Common myeloid progenitor, CD34-positive (primary cell): ENCODE data around the gene IGSF3.
"Not testable (repeated sequence)": the region's sequence is repeated elsewhere in the genome, so short reads cannot be mapped to it uniquely, and the experiment has no call there.

Source experiments
- CTCF ChIA-PET: fragments of 350-600 bp; sonication (Branson Sonifier 250); formaldehyde crosslinking; loops from one replicate; lab custom pipeline; 2021; ENCODE audit warnings: antibody characterized with exemption; lab: Charles Lee
- POLR2A ChIA-PET: fragments of 350-600 bp; sonication (Branson Sonifier 250); formaldehyde crosslinking; loops from one replicate; lab custom pipeline; 2021; ENCODE audit warnings: antibody characterized with exemption; lab: Charles Lee
- DNase-seq, 3 donors: peaks; one replicate each; pipeline versions ENCODE4 v3.0.0 to v3.0.0-alpha.2; 2013
- H3K27ac ChIP-seq, 2 experiments: 1 replicate in 1 of 2; 2 replicates in 1 of 2; pipeline ENCODE4 v1.7.0; 2013; ENCODE audit warnings: inconsistent platforms in 2 of 2, low read length in 2 of 2, mild to moderate bottlenecking in 2 of 2, low read depth in 1 of 2, moderate library complexity in 1 of 2; ENCODE audit not compliant: severe bottlenecking in 2 of 2, insufficient read depth in 1 of 2, poor library complexity in 1 of 2
- H3K27me3 ChIP-seq, 5 experiments: replicated peaks in 2 of 5; 1 replicate in 3 of 5; 2 replicates in 2 of 5; pipeline versions ENCODE4 v1.6.1 to v1.7.0; 2013; ENCODE audit warnings: low read length in 4 of 5, mild to moderate bottlenecking in 2 of 5, moderate library complexity in 2 of 5, inconsistent platforms in 1 of 5; ENCODE audit not compliant: insufficient read depth in 5 of 5, control insufficient read depth in 4 of 5
- H3K36me3 ChIP-seq, 4 experiments: 1 replicate in 2 of 4; 2 replicates in 2 of 4; pipeline versions ENCODE4 v1.6.1 to v1.7.0; 2013; ENCODE audit warnings: low read length in 3 of 4, control low read depth in 1 of 4, mild to moderate bottlenecking in 1 of 4; ENCODE audit not compliant: control insufficient read depth in 4 of 4, insufficient read depth in 4 of 4
- H3K4me1 ChIP-seq, 4 experiments: 1 replicate in 3 of 4; 2 replicates in 1 of 4; pipeline versions ENCODE4 v1.6.1 to v1.7.1; 2013; ENCODE audit warnings: low read length in 3 of 4, mild to moderate bottlenecking in 3 of 4, control low read depth in 1 of 4, inconsistent platforms in 1 of 4, moderate library complexity in 1 of 4; ENCODE audit not compliant: control insufficient read depth in 4 of 4, insufficient read depth in 4 of 4; ENCODE audit errors: control extremely low read depth in 1 of 4
- H3K4me3 ChIP-seq, 7 experiments: 1 replicate in 4 of 7; 2 replicates in 3 of 7; pipeline versions ENCODE4 v1.5.1 to v1.7.0; 2013; ENCODE audit warnings: mild to moderate bottlenecking in 7 of 7, low read length in 6 of 7, moderate library complexity in 6 of 7, inconsistent platforms in 2 of 7, low read depth in 2 of 7, control low read depth in 1 of 7; ENCODE audit not compliant: insufficient read depth in 4 of 7, control insufficient read depth in 1 of 7; ENCODE audit errors: extremely low read depth in 1 of 7
- H3K9me3 ChIP-seq, 5 experiments: 1 replicate in 4 of 5; 2 replicates in 1 of 5; pipeline versions ENCODE4 v1.6.1 to v1.7.1; 2013; ENCODE audit warnings: low read length in 4 of 5, mild to moderate bottlenecking in 2 of 5, inconsistent platforms in 1 of 5, low read depth in 1 of 5, moderate library complexity in 1 of 5; ENCODE audit not compliant: control insufficient read depth in 4 of 5, insufficient read depth in 2 of 5; ENCODE audit errors: control extremely low read depth in 1 of 5
- WGBS: methylation state at CpG from one replicate; pipeline ENCODE4 v1.1.5; 2013; ENCODE audit not compliant: insufficient coverage; 5-methylcytosine and 5-hydroxymethylcytosine counted together

The IGSF3 gene

GRCh38 chr1:116631996-116632925 is 35.3 kb downstream of the IGSF3 start:
- H3K9me3 ChIP-seq, CTCF ChIA-PET, POLR2A ChIA-PET, H3K36me3 ChIP-seq, H3K4me3 ChIP-seq, H3K27me3 ChIP-seq, H3K27ac ChIP-seq, DNase-seq, H3K4me1 ChIP-seq: not testable (repeated sequence)
- 91% methylated on average over 6 of the region's 10 CpGs for WGBS

- POLR2A ChIA-PET, H3K4me1 ChIP-seq, H3K27ac ChIP-seq, CTCF ChIA-PET, DNase-seq, H3K9me3 ChIP-seq, H3K4me3 ChIP-seq, H3K36me3 ChIP-seq, H3K27me3 ChIP-seq: not testable (repeated sequence)
- 70% methylated on average over 2 of the region's 2 CpGs for WGBS
These were observed 36.0 kb downstream of the IGSF3 start for GRCh38 chr1:116631554-116631953.

- 83% methylated on average over 1 of the region's 2 CpGs for WGBS
- CTCF ChIA-PET, H3K4me1 ChIP-seq, H3K36me3 ChIP-seq, POLR2A ChIA-PET, H3K9me3 ChIP-seq, H3K27ac ChIP-seq, H3K27me3 ChIP-seq, H3K4me3 ChIP-seq, DNase-seq: not testable (repeated sequence)
These were observed 37.5 kb downstream of the IGSF3 start for GRCh38 chr1:116630057-116630456.

GRCh38 chr1:116629441-116629840 is 38.1 kb downstream of the IGSF3 start:
- CTCF ChIA-PET, DNase-seq, H3K36me3 ChIP-seq, H3K27me3 ChIP-seq, H3K9me3 ChIP-seq, POLR2A ChIA-PET, H3K4me3 ChIP-seq, H3K4me1 ChIP-seq, H3K27ac ChIP-seq: not testable (repeated sequence)
- WGBS: 86% methylated on average over 1 of the region's 2 CpGs

GRCh38 chr1:116628448-116628847 is 39.1 kb downstream of the IGSF3 start:
- H3K4me1 ChIP-seq: no peaks in the 10 kb centered on the region
- H3K27me3 ChIP-seq: peaks cover 0 to 2% (median 0%) of the 10 kb centered on the region in 5 experiments
- H3K36me3 ChIP-seq: no peaks in the 10 kb centered on the region
- 94% methylated on average over 3 of the region's 4 CpGs for WGBS
- DNase-seq: no peak
- no peak overlapping the region for H3K27ac ChIP-seq
- no peak overlapping the region for H3K4me3 ChIP-seq
- CTCF ChIA-PET: no interaction called here
- no peaks in the 10 kb centered on the region for H3K9me3 ChIP-seq
- POLR2A ChIA-PET: no interaction called here

- H3K4me1 ChIP-seq, DNase-seq, POLR2A ChIA-PET, CTCF ChIA-PET, H3K36me3 ChIP-seq, H3K4me3 ChIP-seq, H3K27me3 ChIP-seq, H3K27ac ChIP-seq, H3K9me3 ChIP-seq: not testable (repeated sequence)
- 86% methylated on average over 4 of the region's 7 CpGs for WGBS
These were observed 40.2 kb downstream of the IGSF3 start for GRCh38 chr1:116627357-116627756.

- POLR2A ChIA-PET, H3K9me3 ChIP-seq, H3K4me3 ChIP-seq, CTCF ChIA-PET, H3K27me3 ChIP-seq, H3K4me1 ChIP-seq, DNase-seq, H3K36me3 ChIP-seq, H3K27ac ChIP-seq: not testable (repeated sequence)
- 89% methylated on average over 7 of the region's 7 CpGs for WGBS
These were observed 40.6 kb downstream of the IGSF3 start for GRCh38 chr1:116626915-116627314.
